Measurements from ENCODE around the gene LRFN3.

DNA sequence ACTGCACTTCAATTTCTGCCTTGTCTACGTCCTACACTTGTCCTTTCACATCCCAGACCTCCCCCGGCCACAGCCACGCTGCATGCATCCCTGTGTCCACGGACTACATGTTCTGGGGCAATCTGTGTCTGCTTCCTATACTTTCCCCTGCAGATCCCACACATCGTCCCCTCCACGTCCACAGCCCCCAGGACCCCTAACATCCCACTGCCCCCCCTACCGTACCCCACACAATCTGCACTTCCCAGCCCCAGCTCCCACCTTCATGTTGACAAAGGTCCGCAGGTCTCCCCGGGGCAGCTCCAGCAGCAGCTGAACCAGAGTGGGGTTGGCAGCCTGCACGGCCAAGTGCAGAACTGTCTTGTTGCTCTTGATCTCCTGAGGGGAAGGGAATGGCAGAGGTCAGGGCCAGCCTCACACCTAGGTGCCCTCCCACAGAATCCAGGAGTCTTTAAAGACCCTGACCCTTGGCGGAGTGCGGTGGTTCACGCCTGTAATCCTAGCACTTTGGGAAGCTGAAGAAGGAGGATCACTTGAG, 46.0 kb upstream of the LRFN3 start:
- no peak for TF ChIP-seq POLR2A (IDR thresholded peaks at IDR 0.05)
- TF ChIP-seq CTCF (IDR thresholded peaks at IDR 0.05) = no peak

All from adrenal gland (tissue), 5 donors.